AG04450 (cell line): ENCODE results near the gene STIM2. TPM values are rescaled to one million over a fixed set of nuclear protein-coding genes. Genes with fewer than 3 reads are reported as not detected.

ENCODE experiments used
- CTCF ChIA-PET: fragments of 300-600, 350-600 bp; formaldehyde crosslinking; extraction: SDS; loops from one replicate; lab custom pipeline; 2022; ENCODE audit warnings: antibody characterized with exemption, inconsistent platforms; lab: Charles Lee
- POLR2A ChIA-PET: fragments of 350-600 bp; formaldehyde crosslinking; extraction: SDS; loops from one replicate; lab custom pipeline; 2021; ENCODE audit warnings: antibody characterized with exemption, inconsistent platforms; lab: Yijun Ruan, JAX
- DNase-seq: peaks from one replicate; pipeline ENCODE4 v3.0.0-alpha.2; 2011; ENCODE audit warnings: low read depth, low spot score
- H3K27ac ChIP-seq: one replicate; pipeline ENCODE4 v1.5.1; 2012; ENCODE audit warnings: low read depth, low read length, control low read depth
- H3K27me3 ChIP-seq: one replicate; pipeline ENCODE4 v1.6.0; 2012; ENCODE audit warnings: low read length; ENCODE audit not compliant: control insufficient read depth, insufficient read depth
- H3K4me3 ChIP-seq: 2 replicates; pipeline ENCODE4 v1.5.1; 2011; ENCODE audit warnings: mild to moderate bottlenecking, low read depth, low read length, control low read depth
- H3K9me3 ChIP-seq: 2 replicates; pipeline ENCODE4 v1.5.1; 2012; ENCODE audit warnings: low read length; ENCODE audit not compliant: control insufficient read depth, insufficient read depth
- CTCF ChIP-seq: IDR thresholded peaks from 2 replicates; pipeline ENCODE4 v1.5.1; 2011; ENCODE audit warnings: low read depth, low read length, control low read depth, inconsistent platforms
- polyA plus RNA-seq: library from polyadenylated mRNA; depleted of rRNA; stranded (reverse); fragments of >200 nt; gene quantifications from 2 replicates; pipeline ENCODE4 v1.2.3, GENCODE V29; 2011

Gene STIM2
- polyA plus RNA-seq, 1 experiment, result 26.8 TPM

- CTCF ChIA-PET, result interaction anchor here (1.0 kb wide), 1 partner anchor 16 kb away, joined by 4 read pairs; no protein-coding TSS in a partner anchor
- no peak for TF ChIP-seq CTCF
- H3K27me3 ChIP-seq, result no peaks in the 10 kb centered on the region
- no peak overlapping the region for H3K27ac ChIP-seq
- DNase-seq, result no peak
- no peak overlapping the region for H3K4me3 ChIP-seq
- H3K9me3 ChIP-seq, result no peaks in the 10 kb centered on the region
- POLR2A ChIA-PET, result no interaction called here
Measured at GRCh38 chr4:26993967-26994366, 133.3 kb downstream of the STIM2 start.

- no peak overlapping the region for H3K4me3 ChIP-seq
Measured at GRCh38 chr4:26995316-26995715, 134.7 kb downstream of the STIM2 start.

GRCh38 chr4:26996745-26997144 is 136.1 kb downstream of the STIM2 start:
- H3K27ac ChIP-seq, result no peak overlapping the region
- H3K9me3 ChIP-seq, result no peaks in the 10 kb centered on the region
- DNase-seq, result no peak
- no peaks in the 10 kb centered on the region for H3K27me3 ChIP-seq
- POLR2A ChIA-PET, result no interaction called here
- TF ChIP-seq CTCF, result no peak
- CTCF ChIA-PET, result no interaction called here
- H3K4me3 ChIP-seq, result no peak overlapping the region

More at GRCh38 chr4:26995316-26995715, 134.7 kb downstream of the STIM2 start:
- Histone ChIP-seq H3K9me3 (no peaks in the 10 kb centered on the region), H3K27me3 (no peaks in the 10 kb centered on the region), H3K27ac (no peak overlapping the region)
- DNase-seq, result no peak
- no peak for TF ChIP-seq CTCF
- POLR2A ChIA-PET, result no interaction called here
- CTCF ChIA-PET, result no interaction called here

GRCh38 chr4:26999689-27000088 is 139.0 kb downstream of the STIM2 start:
- Histone ChIP-seq H3K27me3 (no peaks in the 10 kb centered on the region), H3K4me3 (no peak overlapping the region), H3K27ac (no peak overlapping the region), H3K9me3 (no peaks in the 10 kb centered on the region)
- ChIA-PET CTCF (interaction anchor here (1.9 kb wide), 1 partner anchor 10 kb away, joined by 6 read pairs; no protein-coding TSS in a partner anchor), POLR2A (no interaction called here)
- TF ChIP-seq CTCF, result no peak
- DNase-seq, result no peak

GRCh38 chr4:27000122-27000521 is 139.5 kb downstream of the STIM2 start:
- Histone ChIP-seq H3K4me3 (no peak overlapping the region), H3K9me3 (no peaks in the 10 kb centered on the region), H3K27me3 (no peaks in the 10 kb centered on the region), H3K27ac (no peak overlapping the region)
- no peak for TF ChIP-seq CTCF
- CTCF ChIA-PET, result interaction anchor here (1.9 kb wide), 1 partner anchor 10 kb away, joined by 6 read pairs; no protein-coding TSS in a partner anchor
- DNase-seq, result no peak
- POLR2A ChIA-PET, result no interaction called here
